Measurements from ENCODE around the gene B4GALT1.
"Not testable (repeated sequence)": the region's sequence is repeated elsewhere in the genome, so short reads cannot be mapped to it uniquely, and the experiment has no call there.

Gene B4GALT1

GRCh38 chr9:33101104-33101951 lies 65.8 kb downstream of the B4GALT1 start:
- H3K27ac ChIP-seq (ENCODE audit: poor library complexity, severe bottlenecking) = peak overlapping the region; percentile 54
- ATAC-seq (ENCODE audit: low read depth) = peak; percentile 62
- no peak for DNase-seq (ENCODE audit: low spot score)
- H3K9me3 ChIP-seq (ENCODE audit: severe bottlenecking) = no peaks in the 10 kb centered on the region
- H3K36me3 ChIP-seq (ENCODE audit: low read depth) = no peaks in the 10 kb centered on the region
- no peak for TF ChIP-seq CTCF (IDR thresholded peaks at IDR 0.05; ENCODE audit: poor library complexity, severe bottlenecking)
- no peaks in the 10 kb centered on the region for H3K27me3 ChIP-seq (ENCODE audit: insufficient read depth, poor library complexity, severe bottlenecking)
- no peak overlapping the region for H3K4me3 ChIP-seq (ENCODE audit: severe bottlenecking)
- H3K4me1 ChIP-seq (ENCODE audit: insufficient read depth, poor library complexity, severe bottlenecking) = peaks cover 16% of the 10 kb centered on the region

- ATAC-seq (ENCODE audit: low read depth) (no peak), DNase-seq (ENCODE audit: low spot score) (no peak)
- Histone ChIP-seq H3K36me3 (ENCODE audit: low read depth) (no peaks in the 10 kb centered on the region), H3K9me3 (ENCODE audit: severe bottlenecking) (no peaks in the 10 kb centered on the region), H3K4me3 (ENCODE audit: severe bottlenecking) (no peak overlapping the region), H3K4me1 (ENCODE audit: insufficient read depth, poor library complexity, severe bottlenecking) (peaks cover 6% of the 10 kb centered on the region), H3K27me3 (ENCODE audit: insufficient read depth, poor library complexity, severe bottlenecking) (no peaks in the 10 kb centered on the region), H3K27ac (ENCODE audit: poor library complexity, severe bottlenecking) (no peak overlapping the region)
- no peak for TF ChIP-seq CTCF (IDR thresholded peaks at IDR 0.05; ENCODE audit: poor library complexity, severe bottlenecking)
Observed at GRCh38 chr9:33099754-33100153, 67.4 kb downstream of the B4GALT1 start.

GRCh38 chr9:33097192-33097591 lies 69.9 kb downstream of the B4GALT1 start:
- Histone ChIP-seq H3K4me1 (ENCODE audit: insufficient read depth, poor library complexity, severe bottlenecking) (peaks cover 6% of the 10 kb centered on the region), H3K9me3 (ENCODE audit: severe bottlenecking) (no peaks in the 10 kb centered on the region), H3K27ac (ENCODE audit: poor library complexity, severe bottlenecking) (no peak overlapping the region), H3K4me3 (ENCODE audit: severe bottlenecking) (no peak overlapping the region), H3K36me3 (ENCODE audit: low read depth) (no peaks in the 10 kb centered on the region), H3K27me3 (ENCODE audit: insufficient read depth, poor library complexity, severe bottlenecking) (no peaks in the 10 kb centered on the region)
- no peak for TF ChIP-seq CTCF (IDR thresholded peaks at IDR 0.05; ENCODE audit: poor library complexity, severe bottlenecking)
- ATAC-seq (ENCODE audit: low read depth) (no peak), DNase-seq (ENCODE audit: low spot score) (no peak)

GRCh38 chr9:33092634-33093033 lies 74.5 kb downstream of the B4GALT1 start:
- H3K27ac ChIP-seq (ENCODE audit: poor library complexity, severe bottlenecking) = no peak overlapping the region
- no peak for TF ChIP-seq CTCF (IDR thresholded peaks at IDR 0.05; ENCODE audit: poor library complexity, severe bottlenecking)
- H3K4me1 ChIP-seq (ENCODE audit: insufficient read depth, poor library complexity, severe bottlenecking) = no peaks in the 10 kb centered on the region
- no peak overlapping the region for H3K4me3 ChIP-seq (ENCODE audit: severe bottlenecking)
- DNase-seq (ENCODE audit: low spot score) (no peak), ATAC-seq (ENCODE audit: low read depth) (no peak)
- no peaks in the 10 kb centered on the region for H3K9me3 ChIP-seq (ENCODE audit: severe bottlenecking)
- H3K27me3 ChIP-seq (ENCODE audit: insufficient read depth, poor library complexity, severe bottlenecking) = no peaks in the 10 kb centered on the region
- H3K36me3 ChIP-seq (ENCODE audit: low read depth) = no peaks in the 10 kb centered on the region

- not testable (repeated sequence) for H3K4me1 ChIP-seq (ENCODE audit: insufficient read depth, poor library complexity, severe bottlenecking); H3K27ac ChIP-seq (ENCODE audit: poor library complexity, severe bottlenecking); DNase-seq (ENCODE audit: low spot score); H3K36me3 ChIP-seq (ENCODE audit: low read depth); H3K9me3 ChIP-seq (ENCODE audit: severe bottlenecking); H3K27me3 ChIP-seq (ENCODE audit: insufficient read depth, poor library complexity, severe bottlenecking); H3K4me3 ChIP-seq (ENCODE audit: severe bottlenecking); ATAC-seq (ENCODE audit: low read depth)
Observed at GRCh38 chr9:33085672-33086071, 81.5 kb downstream of the B4GALT1 start.

Measured in RWPE2 (cell line).